ENCODE data around the gene GGTA1. TPM values are rescaled to one million over a fixed set of nuclear protein-coding genes. Genes with fewer than 3 reads are reported as not detected.

Gene GGTA1
- total RNA-seq, 1 experiment from 2014 or later = not detected

- Histone ChIP-seq H3K4me1 (ENCODE audit: control insufficient read depth in 1 of 2, insufficient read depth in 2 of 2, low read length in 2 of 2) (no peaks in the 10 kb centered on the region), H3K27ac (ENCODE audit: low read depth, low read length) (no peak overlapping the region), H3K27me3 (ENCODE audit: insufficient read depth, low read length) (no peaks in the 10 kb centered on the region), H3K9ac (ENCODE audit: low read length) (no peak overlapping the region), H3K4me3 (replicated peaks in 1 of 2; ENCODE audit: low read depth in 1 of 2, low read length in 2 of 2) (no peak overlapping the region), H4K20me1 (ENCODE audit: insufficient read depth) (no peaks in the 10 kb centered on the region), H3K4me2 (ENCODE audit: low read length) (no peak overlapping the region), H2AFZ (ENCODE audit: low read depth, low read length, poor library complexity, severe bottlenecking) (no peak overlapping the region), H3K9me2 (ENCODE audit: insufficient read depth) (no peaks in the 10 kb centered on the region), H3K9me3 (ENCODE audit: control insufficient read depth in 1 of 2, insufficient read depth in 1 of 2, low read depth in 1 of 2, low read length in 2 of 2) (no peaks in the 10 kb centered on the region), H3K79me2 (ENCODE audit: insufficient read depth, low read length) (no peaks in the 10 kb centered on the region), H3K36me3 (ENCODE audit: control insufficient read depth in 1 of 2, insufficient read depth in 2 of 2, low read length in 2 of 2) (no peaks in the 10 kb centered on the region)
- BruUV-seq (replicated peaks) = no TSS peak
- CTCF ChIA-PET = interaction anchor here (0.6 to 2.0 kb wide), 2 partner anchors 112 to 121 kb away, joined by 3 to 5 read pairs; no protein-coding TSS in a partner anchor
- POLR2A ChIA-PET = no interaction called here
- DNase-seq (ENCODE audit: low read depth, low spot score) (no peak), ATAC-seq (no peak)
- TF ChIP-seq CEBPB (IDR thresholded peaks at IDR 0.05; ENCODE audit: low read depth) (no peak), TCF7L2 (IDR thresholded peaks at IDR 0.05; ENCODE audit: borderline replicate concordance, extremely low read depth, insufficient read depth, insufficient read length) (no peak)
- TF ChIP-seq, protein P1, sequence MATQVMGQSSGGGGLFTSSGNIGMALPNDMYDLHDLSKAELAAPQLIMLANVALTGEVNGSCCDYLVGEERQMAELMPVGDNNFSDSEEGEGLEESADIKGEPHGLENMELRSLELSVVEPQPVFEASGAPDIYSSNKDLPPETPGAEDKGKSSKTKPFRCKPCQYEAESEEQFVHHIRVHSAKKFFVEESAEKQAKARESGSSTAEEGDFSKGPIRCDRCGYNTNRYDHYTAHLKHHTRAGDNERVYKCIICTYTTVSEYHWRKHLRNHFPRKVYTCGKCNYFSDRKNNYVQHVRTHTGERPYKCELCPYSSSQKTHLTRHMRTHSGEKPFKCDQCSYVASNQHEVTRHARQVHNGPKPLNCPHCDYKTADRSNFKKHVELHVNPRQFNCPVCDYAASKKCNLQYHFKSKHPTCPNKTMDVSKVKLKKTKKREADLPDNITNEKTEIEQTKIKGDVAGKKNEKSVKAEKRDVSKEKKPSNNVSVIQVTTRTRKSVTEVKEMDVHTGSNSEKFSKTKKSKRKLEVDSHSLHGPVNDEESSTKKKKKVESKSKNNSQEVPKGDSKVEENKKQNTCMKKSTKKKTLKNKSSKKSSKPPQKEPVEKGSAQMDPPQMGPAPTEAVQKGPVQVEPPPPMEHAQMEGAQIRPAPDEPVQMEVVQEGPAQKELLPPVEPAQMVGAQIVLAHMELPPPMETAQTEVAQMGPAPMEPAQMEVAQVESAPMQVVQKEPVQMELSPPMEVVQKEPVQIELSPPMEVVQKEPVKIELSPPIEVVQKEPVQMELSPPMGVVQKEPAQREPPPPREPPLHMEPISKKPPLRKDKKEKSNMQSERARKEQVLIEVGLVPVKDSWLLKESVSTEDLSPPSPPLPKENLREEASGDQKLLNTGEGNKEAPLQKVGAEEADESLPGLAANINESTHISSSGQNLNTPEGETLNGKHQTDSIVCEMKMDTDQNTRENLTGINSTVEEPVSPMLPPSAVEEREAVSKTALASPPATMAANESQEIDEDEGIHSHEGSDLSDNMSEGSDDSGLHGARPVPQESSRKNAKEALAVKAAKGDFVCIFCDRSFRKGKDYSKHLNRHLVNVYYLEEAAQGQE (IDR thresholded peaks at IDR 0.05; ENCODE audit: low read depth) = no peak
- RAD21 ChIA-PET (ENCODE audit: low non-redundant PET in 1 of 2, low total read pairs in 2 of 2, uncharacterized antibody in 2 of 2, unreplicated experiment in 2 of 2) = no interaction called here
- intact Hi-C loops (cut with micrococcal nuclease) = no loop called here
Observed at GRCh38 chr9:121441165-121441564, 58.5 kb downstream of the GGTA1 start.

Measured in HCT116 (cell line).